Measurements from ENCODE around the gene ATP11A.

The ATP11A gene

DNA sequence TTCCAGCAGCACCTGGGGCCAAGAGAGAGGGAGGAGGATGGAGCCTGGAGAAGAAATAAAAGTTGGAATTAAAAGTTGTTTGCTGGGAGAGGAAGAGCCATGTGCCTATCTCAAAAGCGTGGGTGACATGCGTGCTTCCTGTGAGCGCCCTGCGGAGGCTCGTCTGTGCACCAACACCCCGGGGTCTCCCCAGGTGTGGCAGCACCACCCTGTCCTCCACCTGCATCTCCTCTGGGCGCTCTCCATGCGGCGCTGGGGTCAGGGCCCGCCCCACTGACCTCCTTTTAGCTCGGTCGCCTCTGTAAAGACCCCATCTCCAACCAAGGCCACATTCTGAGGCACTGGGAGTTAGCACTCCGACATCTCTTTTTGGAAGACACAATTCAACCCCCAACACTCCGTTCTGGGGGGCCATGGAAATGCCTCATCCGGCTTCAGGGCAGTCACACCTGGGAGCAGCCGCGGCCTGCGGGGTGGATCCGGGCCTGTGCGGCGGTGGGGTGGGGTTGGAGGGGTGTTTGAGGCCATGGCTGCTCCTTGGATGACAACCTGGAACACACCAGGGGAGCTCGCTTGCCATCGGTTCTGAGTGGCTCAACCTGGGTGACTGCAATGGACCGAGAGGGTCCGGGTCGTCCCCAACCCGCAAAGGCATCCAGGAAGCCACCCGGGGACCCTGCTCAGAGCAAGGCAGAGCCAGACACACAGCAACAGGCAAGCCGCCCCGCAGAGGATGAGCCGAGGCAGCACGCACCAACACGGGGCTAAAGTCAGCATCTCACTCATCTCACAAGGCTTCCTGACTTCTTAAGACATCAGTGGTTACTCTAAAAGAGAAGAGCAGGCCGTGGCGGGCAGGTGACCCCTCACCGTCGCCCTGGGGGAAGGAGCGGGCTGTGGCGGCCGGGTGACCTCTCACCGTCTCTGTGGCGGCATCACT is 199.8 kb downstream of the ATP11A start:
- DNase-seq (ENCODE audit: low read depth in 2 of 2, low spot score in 1 of 2) = no peak

DNA sequence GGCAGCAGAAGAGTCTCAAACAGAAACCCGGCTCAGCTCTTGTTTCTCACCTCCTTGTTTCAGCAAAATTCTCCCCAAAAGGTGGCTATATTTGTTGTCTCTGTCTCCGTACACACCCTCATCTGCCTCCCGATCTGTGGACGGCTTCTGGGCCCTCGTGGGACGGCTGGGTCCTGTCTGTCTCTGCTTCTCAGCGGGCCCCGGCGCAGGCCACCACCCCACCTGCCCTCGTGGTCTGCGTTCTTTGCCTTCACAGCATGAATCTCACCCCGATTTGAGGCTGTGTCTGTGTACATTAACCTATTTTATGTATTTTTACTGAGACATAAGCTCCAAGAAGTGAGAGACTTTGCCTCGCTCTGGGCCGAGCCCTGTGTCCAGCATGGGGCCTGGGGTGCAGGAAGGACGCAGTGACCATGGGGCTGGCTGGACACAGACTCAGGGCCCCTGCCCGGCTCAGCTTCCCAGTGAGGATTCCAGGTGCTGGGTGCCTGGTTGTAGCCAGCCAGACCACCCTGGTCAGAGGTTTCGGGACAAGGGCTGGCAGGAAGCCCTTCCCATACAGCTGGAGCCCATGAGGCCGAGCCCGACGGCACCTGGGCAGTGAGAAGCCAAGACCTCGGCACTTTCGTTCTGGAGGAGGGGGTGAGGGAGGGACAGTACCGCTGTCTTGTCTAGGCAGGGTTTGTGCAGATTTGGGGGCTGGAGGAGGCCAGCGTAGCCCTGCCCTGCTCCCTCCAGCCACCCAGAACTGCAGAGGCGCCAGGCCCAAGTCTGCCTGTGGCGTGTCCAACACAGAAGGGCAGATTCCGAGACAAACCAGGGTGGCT is 200.7 kb downstream of the ATP11A start:
- DNase-seq (ENCODE audit: low read depth in 2 of 2, low spot score in 1 of 2) = no peak

DNA sequence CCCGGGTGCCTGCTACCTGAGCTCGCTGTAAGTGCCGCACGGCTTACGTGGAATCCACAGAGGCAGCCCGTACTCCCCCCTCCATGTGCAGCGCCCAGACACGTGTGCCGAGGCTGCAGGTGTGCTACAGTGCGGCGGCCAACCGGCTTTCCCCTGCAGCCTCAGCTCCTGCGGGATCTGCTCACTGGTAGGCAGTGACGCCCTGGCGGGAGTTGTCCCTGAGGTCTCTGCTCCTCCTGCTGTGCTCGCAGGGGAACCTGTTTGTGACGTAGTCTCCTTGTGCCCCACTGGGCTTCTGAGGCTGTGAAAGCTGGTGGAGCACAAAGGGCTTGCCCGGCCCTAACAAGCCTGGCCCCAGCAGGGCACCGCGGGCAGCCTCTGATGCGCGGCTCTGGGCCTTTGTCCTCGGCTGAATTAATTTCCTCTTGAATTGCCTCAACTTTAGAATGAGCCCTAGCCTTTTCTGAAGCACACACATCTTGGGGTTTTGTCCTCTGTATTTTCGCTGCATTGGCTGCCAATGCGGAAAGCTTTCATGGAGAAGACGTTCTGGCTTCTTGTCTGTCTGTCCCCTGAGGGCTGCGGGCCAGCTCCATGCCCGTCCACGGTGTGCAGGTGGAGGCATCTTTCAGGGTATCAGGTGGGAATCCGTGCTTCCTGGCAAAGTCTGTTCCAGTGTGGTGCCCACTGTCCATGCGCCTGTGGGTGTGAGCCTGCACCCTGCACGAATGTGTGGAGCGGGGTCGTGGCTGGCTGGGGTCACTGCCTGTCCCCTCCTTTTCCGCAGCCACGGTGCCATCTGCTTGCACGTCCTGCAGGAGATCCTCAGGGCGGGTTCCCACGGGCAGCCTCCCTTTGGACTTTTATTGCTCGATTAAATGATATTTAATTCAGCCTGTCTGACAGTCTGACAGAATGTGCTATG is 201.9 kb downstream of the ATP11A start:
- no peak for DNase-seq (ENCODE audit: low read depth in 2 of 2, low spot score in 1 of 2)

DNA sequence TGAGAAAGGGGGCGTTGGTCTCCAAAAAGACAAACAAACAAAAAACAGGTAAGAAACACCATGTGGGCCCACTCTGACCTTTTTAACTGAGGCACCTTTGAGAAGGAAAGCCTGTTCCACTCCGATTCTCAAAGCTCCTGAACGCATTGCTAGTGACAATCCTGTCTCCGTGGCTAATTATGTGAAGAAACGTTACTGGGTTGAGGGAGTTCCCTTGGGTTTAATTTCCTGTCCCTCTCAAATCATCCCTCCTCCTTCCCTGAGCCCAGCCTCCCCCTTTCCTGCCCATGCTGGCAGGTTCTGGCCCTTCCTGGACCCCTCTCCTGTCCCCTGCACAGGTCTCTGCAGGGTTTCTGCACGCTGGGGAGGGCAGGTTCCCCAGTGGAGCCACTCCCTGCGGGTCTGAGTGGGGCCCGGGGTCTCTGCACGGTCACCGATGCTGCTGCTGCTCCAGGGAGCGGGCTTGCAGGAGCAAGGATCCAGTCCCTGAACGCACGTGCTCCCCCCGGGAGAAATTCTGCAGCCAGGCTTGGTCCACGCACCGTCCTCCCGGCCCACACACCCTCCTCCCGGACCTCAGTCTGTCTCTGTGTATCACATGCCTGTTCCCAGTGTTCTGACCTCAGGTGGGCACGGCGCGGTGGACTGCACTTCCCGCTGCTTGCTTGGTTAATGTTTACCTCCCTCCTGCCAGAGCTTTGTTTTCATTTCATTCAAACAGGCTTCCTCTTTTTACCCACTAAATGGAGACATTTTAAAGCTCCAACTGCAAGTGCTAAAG is 202.8 kb downstream of the ATP11A start:
- no peak for DNase-seq (ENCODE audit: low read depth in 2 of 2, low spot score in 1 of 2)

DNA sequence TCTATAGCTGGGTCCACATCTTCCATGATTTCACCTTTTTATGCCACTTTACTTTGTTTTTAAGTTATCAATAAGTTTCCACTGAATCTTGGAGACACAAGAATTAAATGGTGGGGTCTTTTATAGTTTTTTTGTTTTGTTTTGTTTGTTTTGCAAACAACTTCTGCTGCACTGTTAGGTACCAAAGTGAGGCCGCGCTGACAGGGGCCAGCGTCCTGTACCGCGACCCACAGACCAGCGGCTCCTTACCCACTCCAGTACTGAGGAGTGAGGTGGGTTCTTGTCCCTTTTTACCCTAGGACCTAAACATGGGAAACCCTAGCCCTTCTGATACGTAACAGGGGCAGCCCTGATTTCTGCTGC is 203.3 kb downstream of the ATP11A start:
- DNase-seq (ENCODE audit: low read depth in 2 of 2, low spot score in 1 of 2) = no peak

DNA sequence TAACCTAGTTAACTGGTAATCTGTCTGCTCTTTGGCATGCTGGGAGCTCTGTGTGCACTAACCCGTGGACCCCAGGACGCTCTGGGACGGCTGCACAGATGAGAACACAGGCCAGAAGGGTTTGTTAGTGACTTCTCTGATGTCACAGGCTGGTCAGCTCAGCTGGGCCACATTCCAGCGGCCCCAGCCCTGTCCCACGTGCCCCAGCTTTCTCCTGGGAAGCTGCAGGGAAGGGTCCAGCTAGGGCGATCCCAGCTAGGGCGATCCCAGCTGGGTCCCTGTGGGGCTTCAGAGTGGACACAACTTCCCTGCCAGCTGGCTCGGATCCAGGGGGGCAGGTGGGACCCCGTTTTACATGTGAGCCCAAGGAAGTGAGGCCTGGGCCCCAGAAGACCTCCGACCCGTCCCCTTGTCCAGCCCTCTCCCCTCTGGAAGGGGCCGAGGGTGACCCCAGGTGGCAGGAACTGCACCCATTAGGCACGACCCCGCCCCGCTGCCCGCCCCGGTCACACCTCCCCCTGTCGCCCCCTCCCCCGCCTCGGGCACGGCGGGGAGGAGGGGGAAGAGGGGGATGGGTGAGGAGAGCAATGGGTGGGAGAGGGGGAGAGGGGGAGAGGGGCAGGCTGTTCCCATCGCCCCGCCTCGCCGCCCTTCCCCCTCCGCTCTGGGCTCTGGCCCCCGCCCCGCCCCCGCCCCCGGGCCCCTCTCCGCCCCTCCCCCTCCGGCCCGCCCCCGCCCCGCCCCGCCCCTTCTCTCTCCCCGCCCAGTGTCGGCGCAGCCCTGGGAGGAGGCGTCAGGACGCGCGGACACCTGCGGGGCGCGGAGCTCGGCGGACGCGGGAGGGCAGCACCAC is 204.0 kb downstream of the ATP11A start:
- DNase-seq (ENCODE audit: low read depth in 2 of 2, low spot score in 1 of 2) = no peak

DNA sequence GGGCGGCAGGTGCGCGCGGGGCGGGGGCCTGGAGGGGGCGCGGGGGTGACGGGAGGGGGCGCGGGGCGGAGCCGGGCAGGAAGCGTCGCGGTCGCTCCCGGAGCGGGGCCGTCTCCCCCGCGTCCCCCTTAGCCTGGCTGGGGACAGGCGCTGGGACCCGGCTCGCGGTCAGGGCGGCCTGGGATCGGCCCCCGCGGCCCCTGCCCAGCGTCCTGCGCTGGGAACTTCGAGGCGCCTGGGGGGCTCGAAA is 204.5 kb downstream of the ATP11A start:
- DNase-seq (ENCODE audit: low read depth in 2 of 2, low spot score in 1 of 2) = no peak

DNA sequence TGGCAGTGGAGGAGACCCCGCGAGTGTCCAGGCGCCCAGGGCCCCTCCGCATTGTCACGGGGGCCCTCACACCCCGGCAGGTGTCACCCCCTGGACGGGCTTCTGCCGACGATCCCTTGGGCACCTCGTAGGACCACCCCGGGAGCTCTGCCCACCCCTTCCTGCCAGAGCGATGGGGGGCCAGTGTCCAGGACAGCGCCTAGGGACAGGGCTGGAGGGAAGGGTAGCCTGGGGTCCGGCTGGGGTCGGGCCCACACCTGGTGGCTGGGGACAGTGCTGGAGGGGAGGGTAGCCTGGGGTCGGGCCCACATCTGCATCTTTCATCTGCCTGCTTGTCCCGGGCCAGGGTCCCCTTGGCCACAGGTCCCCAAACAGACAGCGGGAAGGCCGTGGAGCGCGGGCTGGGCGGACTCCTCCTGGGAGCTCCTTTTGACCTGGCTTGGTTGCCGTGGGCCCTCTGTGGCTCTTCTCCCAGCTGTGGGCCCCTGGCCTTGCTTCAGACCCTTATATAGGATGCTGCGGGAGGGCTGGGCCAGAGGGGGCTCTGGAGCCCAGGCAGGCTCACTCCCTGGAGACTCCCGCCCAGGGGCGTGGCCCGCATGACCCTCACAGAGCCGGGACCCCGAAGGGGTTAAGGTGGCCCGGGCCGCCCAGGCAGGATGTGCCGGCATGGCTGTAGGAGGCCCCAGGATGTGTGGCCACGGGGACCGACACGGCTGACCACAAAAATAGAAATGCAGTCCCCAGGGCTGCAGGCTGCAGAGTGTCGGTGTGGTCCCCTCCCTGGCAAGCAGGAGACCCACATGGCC is 205.0 kb downstream of the ATP11A start:
- no peak for DNase-seq (ENCODE audit: low read depth in 2 of 2, low spot score in 1 of 2)

DNA sequence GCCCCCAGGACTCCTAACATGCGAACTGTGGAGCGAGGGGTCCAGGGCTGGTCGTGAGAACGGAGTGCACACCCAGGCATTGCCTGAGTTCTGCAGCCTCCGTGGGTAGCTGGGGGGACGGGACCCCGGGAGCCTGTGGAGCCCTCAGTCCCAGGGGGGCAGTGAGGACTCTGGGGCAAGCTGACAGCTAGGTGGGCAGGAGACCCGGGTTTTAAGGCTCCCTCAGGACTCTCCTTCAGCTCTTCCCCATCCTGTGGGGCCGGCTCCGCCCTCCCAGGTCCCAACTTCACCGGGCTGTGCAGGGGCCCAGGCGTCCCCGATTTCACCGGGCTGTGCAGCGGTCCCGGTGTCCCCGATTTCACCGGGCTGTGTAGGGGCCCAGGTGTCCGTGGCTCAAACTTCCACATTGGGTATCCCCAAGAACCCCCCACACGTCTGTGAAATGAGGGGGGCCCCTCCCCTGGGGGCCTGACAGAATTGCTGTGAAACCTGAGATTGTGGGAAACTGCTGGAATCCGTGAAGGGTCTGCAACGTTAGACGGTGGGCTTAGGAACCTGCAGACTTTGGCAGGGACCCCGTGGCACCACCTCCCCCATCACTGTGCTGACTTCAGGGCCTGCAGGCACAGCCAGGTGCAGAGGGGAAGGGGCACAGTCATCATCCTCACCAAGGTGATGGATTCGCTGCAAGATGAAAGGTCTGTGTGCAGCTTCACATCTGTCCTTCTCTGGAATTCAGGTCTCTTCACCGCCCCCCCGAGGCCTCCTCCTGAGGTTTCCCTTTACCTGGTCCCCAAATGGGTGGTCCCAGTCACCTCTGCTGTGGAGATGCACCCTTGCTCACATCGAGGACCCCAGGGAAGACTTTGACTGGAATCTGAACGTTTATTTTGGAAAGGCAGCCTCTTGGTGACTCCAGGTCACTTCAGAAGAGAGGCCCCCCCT is 206.0 kb downstream of the ATP11A start:
- no peak for DNase-seq (ENCODE audit: low read depth in 2 of 2, low spot score in 1 of 2)

DNA sequence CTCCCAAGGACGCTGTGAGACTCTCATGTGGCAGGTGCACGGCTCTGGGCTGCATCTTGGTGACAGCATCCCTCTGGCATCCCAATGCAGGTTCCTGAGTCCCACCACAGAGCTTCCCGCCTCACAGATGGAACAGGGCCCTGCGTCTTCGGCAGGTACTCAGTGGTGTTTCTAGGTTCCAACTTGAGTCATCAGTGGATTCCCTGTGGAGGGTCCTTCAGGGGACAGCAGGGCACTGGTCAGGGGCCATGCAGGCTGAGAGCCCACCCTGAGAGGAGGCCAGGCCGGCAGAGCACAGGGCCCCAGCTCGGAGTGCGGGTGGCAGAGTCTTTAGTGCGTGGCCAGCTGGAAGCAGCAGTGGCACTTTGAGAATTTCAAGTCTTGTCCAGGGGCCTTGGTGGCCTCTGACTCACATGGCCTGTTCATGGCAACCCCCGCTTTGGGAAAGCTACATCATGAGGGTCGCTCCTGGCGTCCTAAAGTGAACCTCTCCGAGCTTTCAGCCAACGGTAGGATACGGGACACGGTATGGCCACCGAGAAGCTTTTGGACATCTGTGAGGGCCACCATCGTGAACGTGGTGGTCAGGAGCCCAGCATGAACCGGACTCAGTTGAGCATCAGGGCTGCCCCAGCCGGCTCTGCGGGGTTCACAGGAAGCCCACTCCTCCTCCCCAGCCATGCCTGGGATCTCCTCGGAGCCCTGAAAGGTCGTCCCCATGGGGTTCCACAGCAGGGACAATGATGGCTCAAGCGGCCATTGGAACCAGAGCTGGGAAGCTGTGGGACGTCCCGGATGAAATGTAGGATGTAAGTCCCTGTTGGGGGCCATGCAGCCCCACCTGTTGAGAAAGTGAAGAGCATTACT is 207.1 kb downstream of the ATP11A start:
- no peak for DNase-seq (ENCODE audit: low read depth in 2 of 2, low spot score in 1 of 2)

DNA sequence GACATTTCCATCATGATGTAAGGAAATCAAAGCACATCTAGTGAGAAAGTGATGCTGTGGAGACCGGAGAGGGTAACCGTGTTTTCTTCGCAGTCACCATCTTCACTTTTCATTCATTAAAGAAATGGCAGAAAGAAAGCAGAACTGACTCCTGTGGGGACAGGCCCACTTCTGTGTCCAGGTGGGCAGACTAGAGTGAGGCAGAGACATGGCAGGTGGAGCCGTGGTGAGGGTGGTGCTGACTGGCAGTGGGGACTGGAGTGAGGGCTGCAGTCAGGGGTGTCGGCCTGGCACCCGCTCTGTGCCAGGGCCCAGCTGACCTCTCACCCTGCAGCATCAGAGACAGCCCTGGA is 207.7 kb downstream of the ATP11A start:
- no peak for DNase-seq (ENCODE audit: low read depth in 2 of 2, low spot score in 1 of 2)

DNA sequence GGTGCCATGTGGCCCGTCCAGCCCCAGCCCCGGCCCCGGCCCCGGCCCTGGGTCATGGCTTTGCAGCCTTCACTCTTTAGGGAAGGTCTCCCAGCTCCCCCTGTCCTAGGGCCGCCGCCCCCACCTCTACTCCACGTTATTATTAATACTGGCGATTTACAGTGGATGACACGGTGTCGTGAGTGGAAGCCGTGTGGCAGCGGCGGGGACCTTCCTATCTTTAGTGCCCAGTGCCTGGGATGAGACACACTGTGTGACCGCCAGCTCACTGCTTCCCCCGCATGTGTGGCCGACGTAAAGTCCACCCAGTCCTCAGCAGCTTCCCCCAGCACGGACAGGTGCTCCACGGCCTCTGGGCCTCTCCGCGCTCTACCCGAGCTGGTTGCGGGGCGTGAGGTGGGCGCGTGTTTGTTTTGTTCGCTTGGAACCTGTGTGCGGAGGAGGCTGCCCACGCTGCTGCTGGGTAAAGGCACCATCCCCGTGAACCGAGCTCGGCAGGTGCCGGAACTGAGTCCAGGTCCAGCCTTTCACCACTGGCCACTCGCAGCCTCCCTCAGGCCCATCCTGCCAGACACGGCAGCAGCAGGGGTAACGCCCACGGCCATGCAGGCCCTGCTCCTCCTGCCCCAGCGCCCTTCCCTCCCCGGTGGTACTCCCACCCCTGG is 208.2 kb downstream of the ATP11A start:
- DNase-seq (ENCODE audit: low read depth in 2 of 2, low spot score in 1 of 2) = no peak

DNA sequence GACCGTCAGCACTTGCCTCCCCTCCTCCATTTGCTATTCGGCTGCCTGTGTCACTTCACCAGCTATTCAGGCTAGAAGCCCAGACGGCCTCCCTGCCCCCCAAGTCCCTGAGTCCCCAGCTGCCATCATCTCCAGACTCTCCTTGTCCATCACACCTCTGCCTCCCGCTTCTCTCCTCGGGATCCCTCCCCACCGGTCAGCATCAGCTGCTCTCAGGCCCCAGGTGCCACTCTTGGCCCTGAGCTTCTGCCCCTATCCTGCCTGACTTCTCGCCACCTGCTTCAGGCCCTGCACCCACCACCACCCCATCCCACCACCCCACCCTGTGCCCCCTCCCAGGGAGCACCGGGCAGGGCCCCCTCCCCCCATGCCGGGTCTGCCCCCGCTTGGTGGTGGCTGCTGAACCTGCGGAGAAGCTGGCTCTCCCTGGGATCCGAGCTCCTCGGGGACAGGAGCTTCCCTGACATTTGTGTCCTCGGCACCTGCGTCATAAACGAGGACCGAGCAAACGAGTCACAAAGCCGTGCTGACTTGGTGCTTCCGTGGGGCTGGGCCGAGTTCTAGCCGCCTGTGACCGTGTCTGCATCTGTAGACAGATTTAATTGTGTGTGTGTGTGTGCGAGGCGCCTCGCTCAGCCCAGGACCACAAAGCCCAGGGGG is 208.9 kb downstream of the ATP11A start:
- DNase-seq (ENCODE audit: low read depth in 2 of 2, low spot score in 1 of 2) = no peak

DNA sequence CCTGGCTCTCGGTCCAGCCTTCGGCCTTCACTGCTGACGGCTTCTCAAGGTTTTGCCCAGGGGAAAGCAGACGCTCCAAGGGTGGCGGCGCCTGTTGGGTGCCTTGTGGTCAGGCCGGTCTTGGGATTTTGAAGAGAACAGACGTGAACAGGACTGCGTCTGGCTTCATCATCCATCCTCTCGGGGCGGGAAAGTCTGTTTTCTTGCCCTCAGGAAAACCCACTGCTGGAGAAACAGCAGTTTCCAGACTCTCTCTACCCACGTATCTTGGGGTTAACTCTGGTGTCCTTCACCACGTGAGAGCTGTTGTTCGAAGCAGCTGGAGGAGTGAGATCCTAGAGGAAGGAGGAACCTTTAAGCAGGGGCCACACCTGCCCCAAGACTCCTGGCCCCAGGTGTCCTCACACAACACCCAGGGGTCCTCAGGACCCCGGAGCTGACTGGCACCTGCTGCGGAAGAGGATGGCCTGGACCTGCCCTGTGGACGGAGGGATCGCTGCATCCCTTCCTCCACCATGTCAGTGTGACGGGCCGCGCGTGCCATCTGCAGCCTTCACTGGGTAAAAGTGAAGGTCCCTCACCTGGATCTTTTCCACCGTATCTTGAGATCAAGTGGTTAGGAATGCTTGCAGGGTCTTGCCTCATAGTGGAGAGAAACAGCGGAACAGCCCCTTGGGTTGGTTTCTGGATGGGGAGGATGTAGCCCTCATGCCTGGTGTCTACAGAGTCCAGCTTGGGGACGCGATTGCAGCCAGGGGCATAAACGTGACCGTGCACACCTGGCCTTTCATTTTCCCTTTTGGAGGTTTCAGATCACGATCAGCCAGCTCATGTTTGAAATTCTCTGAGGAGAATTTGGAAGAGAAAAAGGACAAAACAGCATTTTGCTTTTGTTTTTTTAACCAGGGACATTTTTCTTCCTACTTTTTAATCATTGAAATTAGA is 209.7 kb downstream of the ATP11A start:
- no peak for DNase-seq (ENCODE audit: low read depth in 2 of 2, low spot score in 1 of 2)

DNA sequence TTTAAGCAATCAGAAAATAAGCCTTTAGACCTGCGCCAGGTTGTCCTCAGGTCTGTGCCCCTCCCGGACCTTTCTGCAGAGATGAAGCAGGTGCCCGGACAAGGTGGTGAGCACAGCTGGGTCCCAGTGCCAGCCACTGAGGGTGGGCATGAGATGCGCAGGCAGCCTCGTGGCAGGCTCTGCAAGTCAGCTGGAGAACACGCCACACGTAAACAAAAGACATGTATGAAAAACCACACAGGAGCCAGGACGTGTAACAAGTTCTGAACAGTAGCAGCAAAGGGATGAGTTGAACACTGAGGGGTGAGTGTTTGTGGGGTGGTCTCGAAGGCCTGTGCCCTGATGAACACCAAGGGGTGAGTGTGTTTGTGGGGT is 210.4 kb downstream of the ATP11A start:
- no peak for DNase-seq (ENCODE audit: low read depth in 2 of 2, low spot score in 1 of 2)
